IMR-90 (cell line): ENCODE measurements around the gene ALDH7A1. TPM values are rescaled to one million over a fixed set of nuclear protein-coding genes. Genes with fewer than 3 reads are reported as not detected.

Experiments used
- ATAC-seq: fragments of 200-7000 bp; cut with Tn5 transposase; 2 replicates; pipeline ENCODE4 v1.9.1; 2020; ENCODE audit warnings: low read depth, mild to moderate bottlenecking, moderate library complexity
- BruUV-seq: library from RNA; stranded (reverse); fragments of 400-500 nt; replicated peaks from 2 replicates; lab custom pipeline; 2021; lab: Mats Ljungman, UMichigan
- CTCF ChIA-PET: fragments of 300-600 bp; formaldehyde crosslinking; extraction: SDS; loops from one replicate; lab custom pipeline; 2021; ENCODE audit warnings: antibody characterized with exemption; lab: Yijun Ruan, JAX
- POLR2A ChIA-PET: fragments of 300-600 bp; sonication (Branson Sonifier 250); formaldehyde crosslinking; loops from one replicate; lab custom pipeline; 2022; ENCODE audit warnings: antibody characterized with exemption; ENCODE audit not compliant: unreplicated experiment; lab: Charles Lee
- DNase-seq: peaks from one replicate; pipeline ENCODE4 v3.0.0; 2013
- H2AFZ ChIP-seq: replicated peaks from 2 replicates; pipeline ENCODE3; 2013; ENCODE audit warnings: low read length, mild to moderate bottlenecking; ENCODE audit not compliant: poor library complexity
- H2AK5ac ChIP-seq: 2 replicates; pipeline ENCODE4 v1.6.1; 2013; ENCODE audit warnings: low read depth, low read length, inconsistent platforms
- H2AK9ac ChIP-seq: replicated peaks from 2 replicates; pipeline ENCODE3; 2013; ENCODE audit warnings: mild to moderate bottlenecking, low read depth, low read length, moderate library complexity; ENCODE audit not compliant: poor library complexity
- H2BK120ac ChIP-seq: 2 replicates; pipeline ENCODE4 v1.6.1; 2013; ENCODE audit warnings: low read depth, low read length, inconsistent platforms
- H2BK15ac ChIP-seq: 3 replicates; pipeline ENCODE4 v1.6.1; 2013; ENCODE audit warnings: low read depth, low read length, inconsistent platforms
- H2BK20ac ChIP-seq: 2 replicates; pipeline ENCODE4 v1.6.1; 2013; ENCODE audit warnings: low read depth, mild to moderate bottlenecking, inconsistent platforms, low read length, moderate library complexity
- H2BK5ac ChIP-seq: 2 replicates; pipeline ENCODE4 v1.6.1; 2013; ENCODE audit warnings: mild to moderate bottlenecking, low read depth, low read length, inconsistent platforms; ENCODE audit not compliant: poor library complexity, severe bottlenecking
- H3K14ac ChIP-seq: replicated peaks from 2 replicates; pipeline ENCODE4 v1.6.1; 2013; ENCODE audit warnings: low read depth, low read length, inconsistent platforms
- H3K18ac ChIP-seq: 2 replicates; pipeline ENCODE4 v1.6.1; 2013; ENCODE audit warnings: low read depth, low read length, control low read depth
- H3K23ac ChIP-seq: 2 replicates; pipeline ENCODE4 v1.6.1; 2013; ENCODE audit warnings: low read depth, low read length, inconsistent platforms
- H3K27ac ChIP-seq: 2 replicates; pipeline ENCODE4 v1.5.1; 2013; ENCODE audit warnings: mild to moderate bottlenecking, control low read depth, low read length; ENCODE audit not compliant: insufficient read depth
- H3K27me3 ChIP-seq: 2 replicates; pipeline ENCODE4 v1.6.1; 2013; ENCODE audit warnings: low read length; ENCODE audit not compliant: control insufficient read depth, insufficient read depth
- H3K36me3 ChIP-seq: 2 replicates; pipeline ENCODE4 v1.6.1; 2013; ENCODE audit warnings: low read length, mixed read lengths; ENCODE audit not compliant: control insufficient read depth, insufficient read depth
- H3K4ac ChIP-seq: 2 replicates; pipeline ENCODE4 v1.6.1; 2013; ENCODE audit warnings: low read depth, low read length, inconsistent platforms
- H3K4me1 ChIP-seq: 2 replicates; pipeline ENCODE4 v1.6.1; 2013; ENCODE audit warnings: low read length, mixed read lengths; ENCODE audit not compliant: control insufficient read depth, insufficient read depth
- H3K4me2 ChIP-seq: 2 replicates; pipeline ENCODE4 v1.6.1; 2013; ENCODE audit warnings: low read depth, mild to moderate bottlenecking, control low read depth, low read length, moderate library complexity
- H3K4me3 ChIP-seq: 2 replicates; pipeline ENCODE4 v1.5.1; 2013; ENCODE audit warnings: low read depth, mild to moderate bottlenecking, control low read depth, low read length, moderate library complexity; ENCODE audit not compliant: insufficient read depth
- H3K56ac ChIP-seq: 2 replicates; pipeline ENCODE4 v1.6.1; 2013; ENCODE audit warnings: low read length, inconsistent platforms; ENCODE audit not compliant: insufficient read depth; ENCODE audit errors: extremely low read depth
- H3K79me1 ChIP-seq, 2 experiments: 2 replicates each; pipeline ENCODE4 v1.6.1; 2013; ENCODE audit warnings: low read length in 2 of 2, inconsistent platforms in 1 of 2, low read depth in 1 of 2
- H3K9ac ChIP-seq: 2 replicates; pipeline ENCODE4 v1.6.1; 2013; ENCODE audit warnings: low read depth, low read length, control low read depth
- H3K9me1 ChIP-seq: 2 replicates; pipeline ENCODE4 v1.6.1; 2013; ENCODE audit warnings: low read length, inconsistent platforms; ENCODE audit not compliant: insufficient read depth
- H3K9me3 ChIP-seq: 2 replicates; pipeline ENCODE4 v1.6.1; 2013; ENCODE audit warnings: low read length; ENCODE audit not compliant: control insufficient read depth, insufficient read depth
- H4K20me1 ChIP-seq: 2 replicates; pipeline ENCODE4 v1.6.1; 2013; ENCODE audit warnings: low read length, inconsistent platforms; ENCODE audit not compliant: insufficient read depth
- H4K5ac ChIP-seq: 2 replicates; pipeline ENCODE4 v1.6.1; 2013; ENCODE audit warnings: mild to moderate bottlenecking, low read depth, low read length, control low read depth
- H4K8ac ChIP-seq, 2 experiments: 2 replicates each; pipeline ENCODE4 v1.6.1; 2013; ENCODE audit warnings: low read depth in 2 of 2, low read length in 2 of 2, control low read depth in 1 of 2, inconsistent platforms in 1 of 2
- H4K91ac ChIP-seq: 2 replicates; pipeline ENCODE4 v1.6.1; 2013; ENCODE audit warnings: low read depth, low read length, inconsistent platforms; ENCODE audit not compliant: insufficient read depth
- CHD1 ChIP-seq: IDR thresholded peaks from 2 replicates; pipeline ENCODE4 v1.6.1; 2012; ENCODE audit warnings: low read depth, low read length, improper control_type of control experiment
- MAFK ChIP-seq: IDR thresholded peaks from 2 replicates; pipeline ENCODE4 v1.6.1; 2012; ENCODE audit warnings: low read depth, low read length, improper control_type of control experiment
- MAZ ChIP-seq: IDR thresholded peaks from 2 replicates; pipeline ENCODE4 v1.6.1; 2012; ENCODE audit warnings: low read depth, mild to moderate bottlenecking, low read length, improper control_type of control experiment, moderate library complexity, borderline replicate concordance
- MXI1 ChIP-seq: IDR thresholded peaks from 2 replicates; pipeline ENCODE4 v1.6.1; 2012; ENCODE audit warnings: low read depth, mild to moderate bottlenecking, low read length, moderate library complexity, borderline replicate concordance
- POLR2A ChIP-seq: IDR thresholded peaks from 2 replicates; pipeline ENCODE4 v1.6.1; 2012; ENCODE audit warnings: mild to moderate bottlenecking, low read depth, low read length
- RAD21 ChIP-seq: IDR thresholded peaks from 2 replicates; pipeline ENCODE4 v1.6.1; 2012; ENCODE audit warnings: low read length, improper control_type of control experiment
- SMC3 ChIP-seq: fragments of 150-350 bp; IDR thresholded peaks from 2 replicates; pipeline ENCODE4 v1.6.1; 2016; ENCODE audit warnings: low read depth, mild to moderate bottlenecking, antibody characterized with exemption, low read length, moderate library complexity
- WGBS, 2 experiments: methylation state at CpG; one replicate each; pipeline versions ENCODE4 v1.1.5 to v1.1.7; 2013; ENCODE audit warnings: missing lambda C conversion rate in 2 of 2; ENCODE audit not compliant: insufficient read length in 1 of 2; ENCODE audit errors: extremely low coverage in 2 of 2; 5-methylcytosine and 5-hydroxymethylcytosine counted together
- dilution Hi-C: fragments of 300-500 bp; cut with HindIII; formaldehyde crosslinking; loops from one replicate; pipeline ENCODE4 v1.14.3; 2018; ENCODE audit warnings: low sequenced_read_pairs; ENCODE audit not compliant: unreplicated experiment
- in situ Hi-C: fragments of 300-500 bp; cut with MboI; formaldehyde crosslinking; loops from 3 replicates; pipeline ENCODE4 v1.14.3; 2019; ENCODE audit warnings: low sequenced_read_pairs, inconsistent platforms, mixed read lengths
- intact Hi-C: fragments of 100-400 bp; cut with micrococcal nuclease; formaldehyde crosslinking; loops from 2 replicates; pipeline ENCODE4 v1.10.0; 2022
- polyA plus RNA-seq, 3 experiments: library from polyadenylated mRNA; depleted of rRNA; stranded (reverse); fragments of >200 nt; gene quantifications; 2 replicates each; pipeline ENCODE4 v1.2.3, GENCODE V29; 2012; ENCODE audit warnings: low replicate concordance in 1 of 3
- total RNA-seq: library from RNA; depleted of rRNA; stranded (reverse); fragments of >200 nt; gene quantifications from 2 replicates; pipeline ENCODE4 v1.2.3, GENCODE V29; 2012
- TF ChIP-seq, protein P1 (sequence below): fragments of 150-350 bp; IDR thresholded peaks from 2 replicates; pipeline ENCODE4 v1.6.1; 2016; ENCODE audit warnings: low read depth, mild to moderate bottlenecking, low read length, moderate library complexity, borderline replicate concordance
- TF ChIP-seq, protein P2 (sequence below): conservative IDR thresholded peaks from 2 replicates; pipeline ENCODE4 v1.5.1; 2012; ENCODE audit warnings: mild to moderate bottlenecking, low read depth, low read length, improper control_type of control experiment

The ALDH7A1 gene
- total and polyA plus RNA-seq, 2 of the 4 experiments (the other 2 are of a cell fraction) = 40.9 to 62.2 TPM

DNA sequence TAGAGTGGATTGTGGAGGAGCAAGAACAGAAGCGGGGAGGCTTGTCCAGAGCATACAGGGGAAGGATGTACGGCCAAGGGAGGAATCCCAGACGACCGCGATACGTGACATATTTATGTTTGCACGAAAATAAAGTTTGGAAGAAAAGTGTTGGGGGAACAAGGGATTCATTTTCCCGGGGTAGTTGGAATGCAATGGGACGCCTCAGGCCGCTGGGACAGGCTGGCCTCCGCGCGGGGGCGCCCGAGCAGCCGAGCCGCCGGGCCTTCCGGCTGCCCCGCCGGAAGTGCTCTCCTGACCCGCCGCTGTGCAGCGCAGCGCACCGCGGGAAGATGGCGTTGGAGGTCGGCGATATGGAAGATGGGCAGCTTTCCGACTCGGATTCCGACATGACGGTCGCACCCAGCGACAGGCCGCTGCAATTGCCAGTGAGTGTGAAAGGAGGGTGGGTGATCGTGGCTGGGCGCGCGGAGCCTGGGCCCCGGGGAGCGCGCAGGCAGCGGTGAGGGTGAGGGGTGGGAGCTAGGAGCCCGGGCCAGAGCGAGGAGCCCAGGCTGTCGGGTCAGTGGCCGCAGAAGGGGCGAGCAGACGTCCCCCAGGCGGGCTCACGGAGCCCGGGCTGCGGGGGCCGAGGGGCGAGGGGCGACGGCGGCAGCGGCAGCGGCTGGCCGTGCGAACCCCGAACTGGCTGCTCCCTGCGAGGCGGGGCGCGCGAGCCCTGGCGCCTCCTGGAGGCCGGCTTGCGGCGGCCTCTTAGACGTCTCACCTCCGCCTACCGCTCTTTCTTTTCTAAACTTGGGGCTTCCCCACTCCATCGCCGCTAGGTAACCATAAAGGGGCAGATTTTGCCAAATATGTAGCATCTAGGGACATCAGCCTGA lies 5.9 kb upstream of the ALDH7A1 start, which contains the start of gene PHAX:
PHAX (plus strand) TSS at position 317 of the 881 bp plus-strand sequence; CDS start at position 333, 16 bp downstream.
- peak; percentile 38 for TF ChIP-seq RAD21
- TF ChIP-seq, protein P1, sequence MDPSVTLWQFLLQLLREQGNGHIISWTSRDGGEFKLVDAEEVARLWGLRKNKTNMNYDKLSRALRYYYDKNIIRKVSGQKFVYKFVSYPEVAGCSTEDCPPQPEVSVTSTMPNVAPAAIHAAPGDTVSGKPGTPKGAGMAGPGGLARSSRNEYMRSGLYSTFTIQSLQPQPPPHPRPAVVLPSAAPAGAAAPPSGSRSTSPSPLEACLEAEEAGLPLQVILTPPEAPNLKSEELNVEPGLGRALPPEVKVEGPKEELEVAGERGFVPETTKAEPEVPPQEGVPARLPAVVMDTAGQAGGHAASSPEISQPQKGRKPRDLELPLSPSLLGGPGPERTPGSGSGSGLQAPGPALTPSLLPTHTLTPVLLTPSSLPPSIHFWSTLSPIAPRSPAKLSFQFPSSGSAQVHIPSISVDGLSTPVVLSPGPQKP = no peak
- TF ChIP-seq POLR2A = peak; percentile 40; the same call in 1 of the 2 replicates
- TF ChIP-seq CHD1 = peak; percentile 60; the same call in 1 of the 2 replicates
- TF ChIP-seq, protein P2, sequence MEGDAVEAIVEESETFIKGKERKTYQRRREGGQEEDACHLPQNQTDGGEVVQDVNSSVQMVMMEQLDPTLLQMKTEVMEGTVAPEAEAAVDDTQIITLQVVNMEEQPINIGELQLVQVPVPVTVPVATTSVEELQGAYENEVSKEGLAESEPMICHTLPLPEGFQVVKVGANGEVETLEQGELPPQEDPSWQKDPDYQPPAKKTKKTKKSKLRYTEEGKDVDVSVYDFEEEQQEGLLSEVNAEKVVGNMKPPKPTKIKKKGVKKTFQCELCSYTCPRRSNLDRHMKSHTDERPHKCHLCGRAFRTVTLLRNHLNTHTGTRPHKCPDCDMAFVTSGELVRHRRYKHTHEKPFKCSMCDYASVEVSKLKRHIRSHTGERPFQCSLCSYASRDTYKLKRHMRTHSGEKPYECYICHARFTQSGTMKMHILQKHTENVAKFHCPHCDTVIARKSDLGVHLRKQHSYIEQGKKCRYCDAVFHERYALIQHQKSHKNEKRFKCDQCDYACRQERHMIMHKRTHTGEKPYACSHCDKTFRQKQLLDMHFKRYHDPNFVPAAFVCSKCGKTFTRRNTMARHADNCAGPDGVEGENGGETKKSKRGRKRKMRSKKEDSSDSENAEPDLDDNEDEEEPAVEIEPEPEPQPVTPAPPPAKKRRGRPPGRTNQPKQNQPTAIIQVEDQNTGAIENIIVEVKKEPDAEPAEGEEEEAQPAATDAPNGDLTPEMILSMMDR = peak; percentile 92
- TF ChIP-seq SMC3 = peak; percentile 46
- no peak for TF ChIP-seq MAFK
- peak; percentile 68; the same call in 1 of the 2 replicates for TF ChIP-seq MAZ
- peak; percentile 51; the same call in 1 of the 2 replicates for TF ChIP-seq MXI1
- Histone ChIP-seq H2BK5ac (peak within 1 kb of the TSS; percentile 88), H3K4ac (peak within 1 kb of the TSS; percentile 99), H3K9me3 (no peaks in the 10 kb centered on the region), H3K27ac (peak within 1 kb of the TSS; percentile 94), H3K9me1 (peaks cover 3% of the 10 kb centered on the region; the same call in 1 of the 2 replicates), H3K79me1 (peaks cover 11 to 24% of the 10 kb centered on the region in 2 experiments; a peak in 3 of 4 replicates), H3K9ac (peak within 1 kb of the TSS; percentile 94), H4K20me1 (peaks cover 4% of the 10 kb centered on the region; the same call in 1 of the 2 replicates), H4K91ac (peak within 1 kb of the TSS; percentile 91), H4K5ac (peak within 1 kb of the TSS; percentile 96), H2BK120ac (peak within 1 kb of the TSS; percentile 78), H4K8ac (peak within 1 kb of the TSS; percentile 91 to 99), H2AFZ (peak within 1 kb of the TSS; percentile 100), H2BK20ac (peak within 1 kb of the TSS; percentile 76; the same call in 1 of the 2 replicates), H3K56ac (peak within 1 kb of the TSS; percentile 85; the same call in 1 of the 2 replicates), H3K18ac (peak within 1 kb of the TSS; percentile 72), H3K14ac (peak within 1 kb of the TSS; percentile 97), H3K4me3 (peak within 1 kb of the TSS; percentile 94), H3K4me1 (peaks cover 4% of the 10 kb centered on the region), H2BK15ac (peak within 1 kb of the TSS; percentile 69; the same call in 2 of the 3 replicates), H3K4me2 (peak within 1 kb of the TSS; percentile 94), H2AK5ac (peak within 1 kb of the TSS; percentile 86), H3K23ac (peak within 1 kb of the TSS; percentile 91), H3K36me3 (peaks cover 13% of the 10 kb centered on the region), H2AK9ac (peak within 1 kb of the TSS; percentile 93), H3K27me3 (no peaks in the 10 kb centered on the region)
- in situ Hi-C loops (no loop called here), intact Hi-C loops (loop anchor here (1.0 to 2.0 kb wide), 2 partner anchors 202 to 262 kb away; no protein-coding TSS in a partner anchor), dilution Hi-C loops (no loop called here)
- ChIA-PET POLR2A (no interaction called here), CTCF (interaction anchor here (0.7 to 1.6 kb wide), 3 partner anchors 13 to 259 kb away, joined by 4 to 5 read pairs (median 5); no protein-coding TSS in a partner anchor)
- BruUV-seq = no TSS peak
- ATAC-seq (peak; percentile 98), DNase-seq (peak; percentile 76)
- WGBS, 2 experiments = 4% methylated on average over 23 of the region's 79 CpGs; no CpG with 5 or more reads in 1 of the 2 experiments
